AG04450 (cell line): ENCODE data around the gene IGF1. TPM values are rescaled to one million over a fixed set of nuclear protein-coding genes. Genes with fewer than 3 reads are reported as not detected.

Experiments
- CTCF ChIA-PET: fragments of 300-600, 350-600 bp; formaldehyde crosslinking; extraction: SDS; loops from one replicate; lab custom pipeline; 2022; ENCODE audit warnings: antibody characterized with exemption, inconsistent platforms; lab: Charles Lee
- POLR2A ChIA-PET: fragments of 350-600 bp; formaldehyde crosslinking; extraction: SDS; loops from one replicate; lab custom pipeline; 2021; ENCODE audit warnings: antibody characterized with exemption, inconsistent platforms; lab: Yijun Ruan, JAX
- DNase-seq: peaks from one replicate; pipeline ENCODE4 v3.0.0-alpha.2; 2011; ENCODE audit warnings: low read depth, low spot score
- H3K27ac ChIP-seq: one replicate; pipeline ENCODE4 v1.5.1; 2012; ENCODE audit warnings: low read depth, low read length, control low read depth
- H3K27me3 ChIP-seq: one replicate; pipeline ENCODE4 v1.6.0; 2012; ENCODE audit warnings: low read length; ENCODE audit not compliant: control insufficient read depth, insufficient read depth
- H3K4me3 ChIP-seq: 2 replicates; pipeline ENCODE4 v1.5.1; 2011; ENCODE audit warnings: mild to moderate bottlenecking, low read depth, low read length, control low read depth
- H3K9me3 ChIP-seq: 2 replicates; pipeline ENCODE4 v1.5.1; 2012; ENCODE audit warnings: low read length; ENCODE audit not compliant: control insufficient read depth, insufficient read depth
- CTCF ChIP-seq: IDR thresholded peaks from 2 replicates; pipeline ENCODE4 v1.5.1; 2011; ENCODE audit warnings: low read depth, low read length, control low read depth, inconsistent platforms
- polyA plus RNA-seq: library from polyadenylated mRNA; depleted of rRNA; stranded (reverse); fragments of >200 nt; gene quantifications from 2 replicates; pipeline ENCODE4 v1.2.3, GENCODE V29; 2011

The IGF1 gene
- polyA plus RNA-seq, 1 experiment, result 0.01 TPM

- POLR2A ChIA-PET, result no interaction called here
- TF ChIP-seq CTCF, result no peak
- H3K9me3 ChIP-seq, result no peaks in the 10 kb centered on the region
- no peak overlapping the region for H3K27ac ChIP-seq
- H3K4me3 ChIP-seq, result no peak overlapping the region
- CTCF ChIA-PET, result interaction anchor here (2.3 kb wide), 1 partner anchor 45 kb away, joined by 9 read pairs; no protein-coding TSS in a partner anchor
- DNase-seq, result no peak
- H3K27me3 ChIP-seq, result no peaks in the 10 kb centered on the region
Measured at GRCh38 chr12:102439426-102440405, 40.6 kb downstream of the IGF1 start.

- no peaks in the 10 kb centered on the region for H3K27me3 ChIP-seq
- TF ChIP-seq CTCF, result no peak
- H3K4me3 ChIP-seq, result no peak overlapping the region
- ChIA-PET CTCF (interaction anchor here (1.9 to 2.3 kb wide), 2 partner anchors 46 kb away, joined by 9 read pairs; no protein-coding TSS in a partner anchor), POLR2A (no interaction called here)
- H3K27ac ChIP-seq, result no peak overlapping the region
- no peak for DNase-seq
- H3K9me3 ChIP-seq, result no peaks in the 10 kb centered on the region
Measured at GRCh38 chr12:102438827-102439210, 41.5 kb downstream of the IGF1 start.

- no peak overlapping the region for H3K27ac ChIP-seq
- DNase-seq, result no peak
- TF ChIP-seq CTCF, result no peak
- ChIA-PET POLR2A (no interaction called here), CTCF (interaction anchor here (1.9 kb wide), 1 partner anchor 46 kb away, joined by 9 read pairs; no protein-coding TSS in a partner anchor)
- no peak overlapping the region for H3K4me3 ChIP-seq
- no peaks in the 10 kb centered on the region for H3K27me3 ChIP-seq
- no peaks in the 10 kb centered on the region for H3K9me3 ChIP-seq
Measured at GRCh38 chr12:102438047-102438826, 42.1 kb downstream of the IGF1 start.

GRCh38 chr12:102437511-102437910, 42.9 kb downstream of the IGF1 start:
- H3K27ac ChIP-seq, result no peak overlapping the region
- no peak overlapping the region for H3K4me3 ChIP-seq
- POLR2A ChIA-PET, result no interaction called here
- no peak for TF ChIP-seq CTCF
- DNase-seq, result no peak
- H3K9me3 ChIP-seq, result no peaks in the 10 kb centered on the region
- CTCF ChIA-PET, result interaction anchor here (1.9 kb wide), 1 partner anchor 47 kb away, joined by 9 read pairs; no protein-coding TSS in a partner anchor
- no peaks in the 10 kb centered on the region for H3K27me3 ChIP-seq
